T-helper 22 cell (primary cell): ENCODE measurements around the gene CFAP45.
A peak's percentile ranks its signal among the peaks of the same experiment; 100 is the strongest.

Experiments used
- DNase-seq: peaks from one replicate; pipeline ENCODE4 v3.0.0-alpha.2; 2020; ENCODE audit warnings: low read depth

CFAP45 gene

GRCh38 chr1:159873530-159874143, 26.3 kb downstream of the CFAP45 start:
- DNase-seq: no peak

- DNase-seq: no peak
Measured at GRCh38 chr1:159872891-159873290, 27.1 kb downstream of the CFAP45 start.

GRCh38 chr1:159870704-159871103, 29.3 kb downstream of the CFAP45 start:
- DNase-seq: no peak

- no peak for DNase-seq
Measured at GRCh38 chr1:159869607-159870006, 30.4 kb downstream of the CFAP45 start.

- no peak for DNase-seq
Measured at GRCh38 chr1:159869173-159869572, 30.8 kb downstream of the CFAP45 start.

GRCh38 chr1:159868766-159869165, 31.2 kb downstream of the CFAP45 start:
- no peak for DNase-seq

- DNase-seq: no peak
Measured at GRCh38 chr1:159867664-159868026, 32.3 kb downstream of the CFAP45 start.

GRCh38 chr1:159866905-159867663, 32.9 kb downstream of the CFAP45 start:
- no peak for DNase-seq

GRCh38 chr1:159866066-159866465, 33.9 kb downstream of the CFAP45 start:
- DNase-seq: no peak

GRCh38 chr1:159864262-159864661, 35.7 kb downstream of the CFAP45 start:
- DNase-seq: no peak

GRCh38 chr1:159862557-159862956, 37.4 kb downstream of the CFAP45 start, which contains the start of gene VSIG8:
VSIG8 (minus strand) TSS chr1:159862657; CDS start chr1:159862521, 136 bp downstream.
- DNase-seq: no peak

- no peak for DNase-seq
Measured at GRCh38 chr1:159862031-159862430, 37.9 kb downstream of the CFAP45 start.

- DNase-seq: no peak
Measured at GRCh38 chr1:159861218-159861617, 38.7 kb downstream of the CFAP45 start.

- DNase-seq: no peak
Measured at GRCh38 chr1:159860456-159860855, 39.5 kb downstream of the CFAP45 start.

- DNase-seq: no peak
Measured at GRCh38 chr1:159859767-159860322, 40.1 kb downstream of the CFAP45 start.

- DNase-seq: no peak
Measured at GRCh38 chr1:159857889-159858288, 42.1 kb downstream of the CFAP45 start.

- no peak for DNase-seq
Measured at GRCh38 chr1:159856576-159856975, 43.4 kb downstream of the CFAP45 start.

- no peak for DNase-seq
Measured at GRCh38 chr1:159855709-159856108, 44.3 kb downstream of the CFAP45 start.

GRCh38 chr1:159854693-159855192, 45.2 kb downstream of the CFAP45 start:
- DNase-seq: peak; percentile 43

GRCh38 chr1:159854116-159854692, 45.8 kb downstream of the CFAP45 start:
- DNase-seq: no peak

GRCh38 chr1:159853417-159854115, 46.4 kb downstream of the CFAP45 start:
- no peak for DNase-seq

- DNase-seq: no peak
Measured at GRCh38 chr1:159851407-159851806, 48.6 kb downstream of the CFAP45 start.
